GM19455 (cell line): ENCODE results near the gene FUT2.
"Not testable (repeated sequence)": the region's sequence is repeated elsewhere in the genome, so short reads cannot be mapped to it uniquely, and the experiment has no call there.

Experiments used
- ATAC-seq: cut with Tn5 transposase; IDR thresholded peaks from one replicate; pipeline ENCODE4 v1.9.1; 2021; ENCODE audit not compliant: unreplicated experiment

Gene FUT2

DNA sequence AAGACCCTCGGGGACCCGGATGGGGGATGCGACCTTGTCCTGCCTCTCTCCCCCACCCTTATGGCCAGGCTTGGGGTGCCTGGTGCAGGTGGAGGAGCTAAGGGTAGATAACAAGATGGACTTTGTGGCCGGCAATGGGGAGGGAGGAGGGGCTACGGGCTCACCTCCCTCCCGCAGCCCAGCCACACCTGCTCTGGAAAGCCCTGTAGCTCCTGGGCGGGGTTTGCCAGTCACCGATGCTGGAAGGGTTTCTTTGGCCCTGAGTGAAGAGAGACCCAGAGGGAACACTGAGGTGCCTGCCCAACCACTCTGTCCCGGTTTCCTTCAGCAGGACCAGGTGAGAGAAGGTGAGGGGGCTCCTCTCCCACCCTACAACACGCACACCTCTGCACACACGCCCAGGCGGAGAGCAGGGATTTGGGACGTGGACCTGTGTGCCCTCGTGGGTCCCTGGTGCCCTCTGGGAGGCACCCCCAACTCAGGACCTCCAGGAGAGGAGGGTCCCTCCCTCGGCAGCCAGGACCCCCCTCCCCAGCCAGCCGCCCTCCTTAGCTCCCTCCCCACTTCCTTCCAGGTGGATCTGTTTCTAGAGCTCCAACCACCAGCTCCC, at the start of gene FUT2:
FUT2 (plus strand) TSS at position 229 of the 610 bp plus-strand sequence. CDS start 6,986 bp downstream, outside the sequence.
- no peak for ATAC-seq

DNA sequence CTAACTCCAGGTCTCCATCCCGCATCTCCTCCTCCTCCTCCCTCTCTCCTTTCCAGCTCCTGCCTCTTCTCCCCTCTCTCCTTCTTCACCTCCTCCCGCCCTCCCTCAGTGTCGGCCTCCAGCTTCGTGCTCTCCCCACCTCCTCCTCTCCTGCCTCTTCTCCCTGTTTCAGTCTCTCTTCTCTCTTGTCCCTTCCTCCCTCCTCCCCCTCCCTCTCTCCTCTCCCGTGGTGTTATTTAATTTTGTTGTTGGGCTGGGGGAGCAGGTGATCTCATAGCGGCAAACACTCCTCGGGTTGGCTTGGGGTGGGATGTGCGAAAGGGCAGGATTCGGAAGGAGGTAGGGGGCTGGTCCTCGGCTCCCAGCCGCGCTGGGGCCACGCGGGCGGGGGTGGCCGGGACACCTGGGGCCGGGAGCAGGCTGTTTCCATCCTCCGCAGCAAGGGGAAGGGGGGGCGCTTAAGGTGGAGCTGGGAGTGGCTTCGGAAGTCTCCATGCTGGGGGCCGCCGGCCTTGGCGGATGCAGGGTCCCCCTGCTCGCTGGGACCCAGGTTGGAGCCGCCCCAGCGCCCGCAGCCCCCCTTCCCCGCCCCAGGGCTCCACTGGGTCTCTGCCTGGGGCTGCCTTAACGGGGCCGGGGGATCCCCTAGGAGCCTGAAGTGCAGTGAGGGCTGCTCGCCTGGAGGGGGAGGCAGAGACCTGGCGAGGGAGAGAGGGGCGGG, 49.6 kb upstream of the FUT2 start, which contains the start of gene CA11:
CA11 (minus strand) TSS at position 187 of the 721 bp plus-strand sequence. CDS start 555 bp downstream, outside the sequence.
- ATAC-seq: peak; percentile 83

DNA sequence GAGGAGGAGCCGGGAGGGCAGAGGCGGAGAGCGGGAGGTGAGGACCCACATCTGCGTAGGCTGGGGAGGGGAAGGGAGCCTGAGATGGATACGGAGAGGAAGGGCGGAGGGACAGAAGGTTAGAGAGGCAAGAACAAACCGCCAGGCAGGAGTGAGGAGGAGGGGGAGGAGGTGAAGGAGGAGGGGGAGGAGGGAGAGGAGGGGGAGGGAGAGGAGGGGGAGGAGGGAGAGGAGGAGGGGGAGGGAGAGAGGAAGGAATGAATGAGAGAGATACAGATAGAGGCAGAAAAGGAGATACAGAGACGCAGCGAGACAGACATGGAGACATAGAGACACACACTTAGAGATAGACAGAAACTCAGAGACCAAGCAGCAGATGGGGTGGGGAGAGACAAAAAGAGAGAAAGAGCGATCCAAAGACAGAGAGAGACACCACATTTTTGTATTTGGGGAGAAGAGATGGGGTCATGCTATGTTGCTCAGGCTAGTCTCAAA, 49.0 kb upstream of the FUT2 start:
- ATAC-seq: no peak

DNA sequence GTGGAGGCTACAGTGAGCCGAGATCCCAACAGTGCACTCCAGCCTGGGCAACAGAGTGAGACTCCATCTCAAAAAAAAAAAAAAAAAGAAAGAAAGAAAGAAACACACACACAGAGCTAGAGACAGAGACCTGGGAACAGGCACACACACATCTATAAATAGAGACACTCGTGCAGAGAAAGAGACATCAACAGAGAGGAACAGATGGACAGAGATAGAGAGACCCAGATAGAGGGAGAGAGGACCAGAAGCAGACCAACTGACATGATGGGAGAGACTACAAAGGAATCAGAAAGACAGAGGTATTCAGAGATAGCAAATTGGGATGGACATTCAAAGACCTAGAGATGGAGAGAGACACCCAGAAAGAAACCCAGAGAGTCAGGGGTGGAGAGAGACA, 47.6 kb upstream of the FUT2 start:
- no peak for ATAC-seq

DNA sequence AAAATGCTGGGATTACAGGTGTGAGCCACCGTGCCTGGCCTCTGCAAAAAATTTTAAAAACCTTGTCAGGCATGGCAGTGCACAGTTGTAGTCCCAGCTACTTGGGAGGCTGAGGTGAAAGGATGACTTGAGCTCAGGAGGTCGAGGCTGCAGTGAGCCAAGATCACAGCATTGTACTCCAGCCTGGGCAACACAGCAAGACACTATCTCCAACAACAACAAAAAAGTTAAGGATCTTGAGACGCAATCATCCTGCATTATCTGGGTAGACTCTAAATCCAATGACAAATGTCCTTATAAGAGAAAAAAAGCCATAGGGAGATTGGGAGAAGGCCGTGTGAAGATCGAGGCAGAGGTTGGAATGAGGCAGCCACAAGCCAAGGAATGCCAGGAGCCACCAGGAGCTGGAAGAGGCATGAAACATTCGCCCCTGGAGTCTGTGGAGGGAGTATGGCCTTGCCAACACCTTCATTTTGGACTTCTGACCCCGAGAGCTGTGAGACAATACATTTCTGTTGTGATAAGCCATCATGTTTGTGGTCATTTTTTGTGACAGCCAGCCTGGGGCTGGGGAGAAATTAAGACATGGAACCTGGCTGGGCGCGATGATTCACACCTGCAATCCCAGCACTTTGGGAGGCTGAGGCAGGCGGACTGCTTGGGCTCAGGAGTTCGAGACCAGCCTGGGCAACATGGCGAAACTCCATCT, 44.6 kb upstream of the FUT2 start:
- no peak for ATAC-seq

DNA sequence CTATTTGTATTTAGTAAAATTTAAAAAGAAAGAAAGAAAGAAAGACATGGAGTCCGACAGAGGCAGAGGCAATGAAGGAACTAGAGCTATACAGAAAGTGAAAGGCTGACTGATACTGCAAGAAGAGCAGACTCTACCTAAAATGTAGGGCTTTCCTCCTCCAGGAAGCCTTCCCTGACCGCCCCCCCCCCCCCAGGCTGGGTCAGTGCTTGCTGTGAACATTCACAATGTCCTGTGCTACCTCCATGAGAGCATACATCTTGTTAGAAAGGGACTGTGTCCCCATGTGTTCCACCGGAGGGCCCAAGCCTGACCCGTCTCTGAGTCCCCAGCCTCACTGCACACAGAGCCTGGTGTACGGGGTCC, 44.1 kb upstream of the FUT2 start:
- ATAC-seq: no peak

DNA sequence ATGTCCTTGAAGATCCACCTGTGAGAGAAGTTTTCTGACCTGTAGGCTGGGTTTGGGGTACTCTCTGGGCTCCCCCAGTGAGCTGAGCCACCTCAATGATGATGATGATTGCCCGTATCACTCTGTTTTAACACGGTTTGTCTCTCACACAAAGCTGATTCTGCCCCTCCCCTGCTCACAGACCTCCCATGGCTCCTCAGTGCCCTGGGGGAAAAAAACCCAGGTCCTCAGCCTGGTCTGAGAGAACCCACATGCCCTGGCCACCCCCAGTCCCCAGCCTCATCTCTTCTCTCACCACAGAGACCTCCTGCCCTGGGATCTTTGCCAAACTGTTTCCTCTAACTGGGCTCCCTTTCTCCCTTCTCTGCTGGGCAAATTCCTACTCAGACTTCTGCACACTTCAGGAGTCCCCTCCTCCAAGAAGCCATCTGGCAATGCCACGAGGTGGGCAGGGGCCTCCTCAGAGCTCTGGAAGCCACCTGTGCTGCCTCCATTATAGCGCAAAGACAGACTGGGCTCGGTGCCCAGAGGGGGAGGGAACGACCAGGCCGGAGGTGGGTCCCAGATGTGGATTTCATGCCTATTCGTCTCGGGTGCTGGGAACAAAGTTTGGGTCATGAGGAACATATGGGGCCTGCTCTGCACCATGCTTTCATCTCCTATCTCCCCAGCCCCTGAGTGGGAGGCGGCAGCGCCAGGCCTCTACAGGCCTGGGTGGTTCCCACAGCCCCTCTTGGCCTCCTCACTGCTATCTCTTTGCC, 41.3 kb upstream of the FUT2 start:
- no peak for ATAC-seq

DNA sequence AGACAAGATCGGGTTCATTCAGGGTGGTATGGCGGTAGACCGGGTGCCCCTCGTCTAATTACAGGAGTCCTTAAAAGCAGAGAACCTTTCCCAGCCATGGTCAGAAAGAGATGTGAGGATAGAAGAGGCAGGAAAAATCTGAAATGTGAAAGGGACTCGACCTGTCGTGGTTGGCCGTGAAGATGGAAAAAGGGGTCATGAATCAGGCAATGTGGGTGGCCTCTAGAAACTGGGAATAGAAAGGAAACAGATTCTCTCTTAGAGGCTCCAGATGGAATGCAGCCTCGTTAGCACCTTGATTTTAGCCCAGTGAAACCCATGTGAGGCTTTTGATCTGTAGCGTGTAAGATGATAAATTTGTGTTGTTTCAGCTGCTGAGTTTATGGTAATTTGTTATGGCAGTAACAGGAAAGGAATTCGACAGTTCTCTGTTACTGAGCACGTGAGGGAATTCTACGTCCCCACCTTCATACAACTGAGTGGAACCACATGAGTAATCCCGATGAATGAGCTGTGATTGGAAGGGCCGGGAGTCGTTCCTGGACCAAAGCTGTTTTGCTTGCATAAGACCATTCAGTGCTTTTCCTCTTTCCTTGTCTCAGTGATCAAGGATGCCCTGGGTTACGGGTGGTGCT, 38.8 kb upstream of the FUT2 start:
- no peak for ATAC-seq

DNA sequence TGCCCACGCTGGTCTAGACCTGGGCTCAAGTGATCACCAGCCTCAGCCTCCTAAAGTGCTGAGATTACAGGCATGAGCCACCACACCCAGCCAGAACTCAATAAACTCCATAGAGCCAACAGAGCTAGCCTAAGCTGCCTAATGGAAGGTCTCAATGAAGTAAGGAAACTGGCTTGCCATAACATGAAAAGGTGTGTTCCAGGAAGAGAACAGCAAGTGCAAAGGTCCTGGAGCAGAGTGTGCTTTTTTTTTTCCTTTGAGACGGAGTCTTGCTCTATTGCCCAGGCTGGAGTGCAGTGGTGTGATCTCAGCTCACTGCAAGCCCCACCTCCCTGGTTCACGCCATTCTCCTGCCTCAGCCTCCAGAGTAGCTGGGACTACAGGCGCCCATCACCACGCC, 37.9 kb upstream of the FUT2 start:
- not testable (repeated sequence) for ATAC-seq

DNA sequence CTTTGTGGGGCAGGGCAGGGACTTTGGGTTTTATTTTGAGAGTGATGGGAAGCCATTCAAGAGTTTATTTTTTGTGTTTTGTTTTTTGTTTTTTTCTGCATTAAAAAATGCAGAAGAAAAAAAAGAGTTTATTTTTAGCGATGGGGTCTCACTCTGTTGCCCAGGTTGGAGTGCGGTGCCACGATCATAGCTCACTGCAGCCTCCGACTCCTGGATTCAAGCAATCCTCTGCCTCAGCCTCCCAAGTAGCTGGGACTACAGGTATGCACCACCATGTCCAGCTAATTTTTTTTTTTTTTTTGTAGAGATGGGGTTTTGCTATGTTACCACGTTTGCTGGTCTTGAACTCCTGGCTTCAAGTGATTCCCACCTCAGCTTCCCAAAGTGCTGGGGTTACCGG, 37.3 kb upstream of the FUT2 start:
- ATAC-seq: no peak

DNA sequence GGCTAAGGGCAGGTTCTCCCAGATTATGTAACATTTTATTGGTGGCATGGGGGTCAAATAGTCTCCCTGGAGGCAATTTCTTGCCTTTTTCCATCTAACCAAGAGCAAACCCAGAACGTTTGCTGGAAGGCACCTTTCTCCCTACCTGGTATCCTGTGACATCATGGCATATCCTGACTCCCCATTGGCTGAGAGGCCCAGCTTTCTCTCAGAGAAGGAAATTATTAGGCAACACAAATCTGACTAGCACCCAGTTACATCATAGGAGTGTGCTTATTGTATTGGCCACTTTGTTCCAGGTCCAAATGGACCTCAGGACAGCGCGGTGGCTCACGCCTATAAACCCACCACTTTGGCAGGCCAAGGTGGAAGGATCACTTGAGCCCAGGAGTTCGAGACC, 36.0 kb upstream of the FUT2 start:
- ATAC-seq: no peak

DNA sequence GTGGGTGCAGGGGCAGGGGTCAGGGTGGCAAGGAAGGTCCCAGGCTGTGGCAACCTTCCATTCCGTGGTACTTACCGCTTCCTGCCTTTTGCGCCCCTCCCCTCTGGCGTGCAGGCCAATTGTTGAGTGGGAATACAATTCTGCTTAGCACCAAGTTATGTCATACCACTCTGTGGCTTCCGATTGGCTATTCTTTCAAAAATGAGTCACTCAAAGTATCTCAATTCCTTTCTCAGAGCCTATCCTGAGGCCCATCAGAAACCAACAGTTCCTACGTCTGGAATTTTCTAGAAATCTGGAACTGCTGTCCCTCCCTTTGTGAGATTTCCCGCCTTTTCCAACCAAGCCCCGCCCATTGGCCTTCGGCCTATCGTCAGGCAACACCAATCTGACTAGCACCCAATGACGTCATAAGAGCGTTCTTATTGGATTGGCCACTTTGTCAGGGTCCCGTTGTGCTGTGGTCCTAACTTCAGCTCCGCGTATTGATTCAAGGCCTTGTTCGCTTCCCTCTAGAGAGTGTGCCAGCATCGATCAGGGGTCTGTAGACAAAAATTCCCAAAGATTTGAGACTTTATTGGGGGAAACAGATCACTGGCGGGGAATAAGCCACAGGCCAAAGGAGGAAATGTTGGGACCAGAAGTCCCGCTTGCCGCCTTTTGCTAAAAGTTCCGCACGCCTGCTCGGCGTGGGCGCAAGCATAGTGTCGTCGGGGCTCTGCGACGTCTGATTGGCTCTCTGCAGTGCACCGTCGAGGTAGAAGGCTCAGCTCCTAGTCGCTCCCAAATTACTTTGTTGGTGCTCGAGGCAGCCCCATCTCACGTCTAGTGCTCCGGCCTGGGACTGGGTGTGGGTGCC, 34.7 kb upstream of the FUT2 start:
- ATAC-seq: peak; percentile 75

DNA sequence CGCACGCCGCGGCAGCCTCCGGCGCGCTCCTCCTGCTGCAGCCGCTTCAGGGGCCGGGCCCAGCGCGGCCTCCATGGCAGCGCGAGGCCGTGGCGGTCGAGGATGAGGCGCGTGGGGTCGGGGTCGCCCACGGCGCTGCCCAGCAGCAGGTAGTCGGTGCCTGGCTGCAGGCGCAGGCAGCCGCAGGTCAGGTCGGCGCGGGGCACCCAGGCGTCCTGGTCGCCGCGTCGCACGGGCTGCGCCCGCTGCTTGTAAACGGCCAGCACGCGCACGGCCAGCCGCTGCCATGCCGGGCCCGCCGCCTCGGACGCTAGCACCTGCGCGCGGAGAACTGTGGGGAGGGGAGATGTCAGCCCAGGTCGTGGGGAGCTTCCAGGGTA, 34.1 kb upstream of the FUT2 start:
- ATAC-seq: no peak

DNA sequence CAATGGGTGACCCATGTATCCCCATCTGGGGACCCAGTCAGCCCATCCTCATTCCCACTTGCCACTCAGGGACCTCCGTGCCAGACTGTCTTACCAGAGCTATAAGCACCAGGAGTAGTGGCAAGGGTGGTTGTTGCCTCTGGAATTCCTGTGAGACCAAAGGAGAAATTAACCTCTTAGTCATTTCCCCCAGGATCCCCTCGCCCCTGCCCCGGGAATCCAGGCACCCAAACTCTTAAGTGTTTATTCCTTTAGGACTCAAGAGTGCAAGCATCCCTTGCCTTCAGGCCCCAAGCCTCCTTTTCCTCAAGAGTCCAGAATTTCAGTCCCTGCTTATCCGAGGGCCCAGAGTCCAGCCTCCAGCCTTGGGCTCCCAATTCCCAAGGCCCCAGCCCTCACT, 32.1 kb upstream of the FUT2 start:
- no peak for ATAC-seq

DNA sequence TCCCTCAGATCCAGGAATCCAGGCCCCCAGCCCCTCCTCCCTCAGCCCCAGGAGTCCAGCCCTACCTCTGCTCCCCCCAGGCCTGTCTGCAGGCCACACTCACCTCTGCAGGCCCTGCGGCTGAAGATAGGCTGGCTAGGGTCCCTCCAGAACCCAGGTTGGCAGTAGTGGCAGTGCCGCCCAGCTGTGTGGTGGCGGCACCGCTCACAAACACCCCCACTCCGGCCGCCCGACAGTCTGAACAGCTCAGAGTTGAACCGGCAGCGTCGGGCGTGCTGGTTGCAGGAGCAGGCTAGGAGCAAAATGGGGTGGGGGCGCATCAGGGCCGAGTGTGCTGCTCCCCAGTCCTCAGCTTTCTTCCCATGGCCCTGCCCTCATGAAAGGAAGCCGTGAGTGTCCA, 31.3 kb upstream of the FUT2 start:
- ATAC-seq: no peak

DNA sequence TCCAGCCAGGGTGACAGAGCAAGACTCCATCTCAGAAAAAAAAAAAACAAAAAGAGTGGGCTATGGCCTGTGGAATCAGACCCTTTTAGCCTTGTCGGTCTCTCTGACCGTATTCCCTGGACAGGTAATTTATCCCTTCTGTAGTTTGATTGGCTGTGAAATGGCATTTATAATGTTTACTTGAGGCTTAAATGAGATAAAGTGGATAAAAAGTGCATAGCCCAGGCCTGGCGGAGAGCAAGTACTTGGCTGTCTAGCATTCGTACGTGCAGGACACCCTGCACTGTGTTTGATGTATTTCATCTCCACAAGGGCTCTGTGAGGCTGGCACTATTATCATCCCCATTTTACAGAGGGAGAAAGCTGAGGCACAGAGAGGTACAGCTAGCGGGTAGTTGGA, 30.0 kb upstream of the FUT2 start:
- ATAC-seq: no peak

DNA sequence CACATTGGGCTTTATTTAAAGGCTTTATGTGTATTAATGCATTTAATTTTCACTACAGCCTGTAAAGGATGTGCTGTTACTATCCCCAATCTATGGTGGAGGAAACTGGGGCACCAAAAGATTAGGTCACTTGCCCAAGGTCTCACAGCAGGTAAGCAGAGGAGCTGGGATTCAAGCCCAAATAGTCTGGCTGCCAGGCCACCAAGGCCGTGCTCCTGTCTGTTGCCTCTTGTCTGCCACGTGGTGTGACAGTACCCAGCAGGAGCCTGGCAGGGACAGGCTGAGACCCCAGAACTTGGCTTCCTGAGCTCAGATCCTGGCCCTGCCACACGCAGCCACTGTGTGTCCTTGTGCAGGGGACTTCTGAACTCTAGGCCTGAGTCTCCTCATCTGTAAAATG, 27.4 kb upstream of the FUT2 start:
- ATAC-seq: no peak

DNA sequence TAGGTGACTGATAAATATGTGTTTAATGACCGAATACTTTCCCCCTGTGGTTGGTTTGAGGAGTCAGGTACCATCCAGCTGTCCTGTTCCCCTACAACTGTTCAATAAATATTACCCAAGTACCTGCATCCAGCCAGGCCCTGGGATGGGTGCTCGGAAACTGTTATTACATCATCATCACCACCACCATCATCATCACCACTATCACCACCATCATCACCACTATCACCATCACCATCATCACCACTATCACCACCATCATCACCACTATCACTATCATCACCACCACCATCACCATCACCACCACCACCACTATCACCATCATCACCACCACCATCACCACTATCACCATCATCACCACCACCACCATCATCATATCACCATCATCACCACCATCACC, 27.0 kb upstream of the FUT2 start:
- ATAC-seq: no peak

DNA sequence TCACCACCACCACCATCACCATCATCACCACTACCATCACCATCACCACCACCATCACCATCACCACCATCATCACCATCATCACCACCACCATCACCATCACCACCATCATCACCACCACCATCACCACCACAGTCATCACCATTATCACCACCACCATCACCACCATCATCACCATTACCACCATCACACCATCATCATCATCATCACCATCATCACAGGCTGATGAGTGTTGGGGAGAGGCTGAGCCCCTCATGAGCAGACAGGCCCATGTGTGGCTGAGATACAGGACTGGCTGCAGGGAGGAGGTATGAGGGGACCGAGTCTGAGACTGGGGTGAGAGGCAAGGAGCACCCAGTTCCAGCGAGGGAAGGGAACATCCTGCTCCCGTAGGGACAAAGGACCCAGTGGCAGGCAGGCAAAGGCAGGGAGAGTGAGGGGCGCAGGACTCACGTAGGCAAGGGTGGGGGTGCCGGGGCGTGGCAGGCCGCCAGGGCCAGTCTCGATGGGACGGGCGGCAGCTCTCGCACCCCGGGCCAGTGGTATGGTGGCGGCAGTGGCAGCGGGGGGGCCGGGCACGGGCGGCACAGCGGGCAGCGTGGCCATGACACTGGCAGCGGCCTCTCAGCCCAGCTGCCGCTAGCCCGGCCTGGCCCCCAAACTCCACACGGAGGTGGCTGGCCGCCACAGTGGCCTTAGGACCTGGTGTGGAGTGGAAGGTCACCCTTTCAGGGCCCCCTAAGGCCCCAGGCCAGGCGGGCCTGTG, 25.7 kb upstream of the FUT2 start:
- ATAC-seq: no peak
